ENCODE results near the gene MYPN. TPM values are rescaled to one million over a fixed set of nuclear protein-coding genes. Genes with fewer than 3 reads are reported as not detected.

MYPN gene
- total RNA-seq, 1 experiment from 2014 or later, result not detected

GRCh38 chr10:68251625-68252495, 142.6 kb downstream of the MYPN start:
- Histone ChIP-seq H3K79me1 (ENCODE audit: insufficient read depth, low read depth, low read length, poor library complexity, severe bottlenecking) (no peaks in the 10 kb centered on the region), H2BK15ac (ENCODE audit: low read depth, low read length) (no peak overlapping the region; the same call in 1 of the 2 replicates), H4K91ac (ENCODE audit: insufficient read length, low read depth, low read length) (no peak overlapping the region), H3K27me3 (ENCODE audit: insufficient read depth, low read length) (no peaks in the 10 kb centered on the region), H3K23ac (ENCODE audit: insufficient read length, low read depth, low read length) (no peak overlapping the region), H3K4me2 (ENCODE audit: insufficient read depth, insufficient read length, low read length) (no peak overlapping the region), H3T11ph (ENCODE audit: low read length) (no peak overlapping the region), H4K20me1 (ENCODE audit: control insufficient read depth, insufficient read depth, insufficient read length) (no peaks in the 10 kb centered on the region), H3K18ac (ENCODE audit: insufficient read length, low read depth, low read length) (no peak overlapping the region), H3K14ac (ENCODE audit: insufficient read depth, low read length) (no peak overlapping the region), H3K23me2 (ENCODE audit: insufficient read length, low read depth, low read length, poor library complexity, severe bottlenecking) (no peaks in the 10 kb centered on the region), H4K8ac (replicated peaks; ENCODE audit: insufficient read length, low read depth, low read length) (no peak overlapping the region), H3K9me3 (ENCODE audit: control insufficient read depth, low read depth, low read length) (no peaks in the 10 kb centered on the region), H3K79me2 (ENCODE audit: insufficient read depth, low read length) (no peaks in the 10 kb centered on the region), H2AK5ac (ENCODE audit: insufficient read length, low read length) (no peak overlapping the region), H3K27ac (ENCODE audit: insufficient read length, low read depth, low read length) (no peak overlapping the region), H3K4me1 (ENCODE audit: insufficient read depth, low read length) (peaks cover 3% of the 10 kb centered on the region), H4K5ac (ENCODE audit: insufficient read length, low read depth, low read length) (no peak overlapping the region), H2BK5ac (ENCODE audit: insufficient read length, low read length) (no peak overlapping the region), H2BK20ac (ENCODE audit: low read depth, low read length, poor library complexity, severe bottlenecking) (no peak overlapping the region), H2AFZ (ENCODE audit: low read length) (no peak overlapping the region), H2BK120ac (ENCODE audit: low read depth, low read length, poor library complexity, severe bottlenecking) (no peak overlapping the region), H3K9ac (ENCODE audit: extremely low read depth, insufficient read length, low read length) (no peak overlapping the region), H2BK12ac (ENCODE audit: insufficient read length, low read depth, low read length) (no peak overlapping the region), H3K4ac (ENCODE audit: low read depth, low read length) (no peak overlapping the region), H3K56ac (ENCODE audit: insufficient read length, low read depth, low read length) (no peak overlapping the region)
- H3K27ac Mint-ChIP-seq, result no peak overlapping the region
- no peak overlapping the region for H3K4me3 Mint-ChIP-seq
- no peaks in the 10 kb centered on the region for H3K36me3 Mint-ChIP-seq (ENCODE audit: insufficient read depth in 1 of 3, low read depth in 3 of 3)
- WGBS (ENCODE audit: extremely low coverage, insufficient read length, low lambda C conversion rate), result no CpG with 5 or more reads among the region's 5 CpGs
- peaks cover 15 to 22% of the 10 kb centered on the region in 2 experiments for H3K4me1 Mint-ChIP-seq
- H3K9me3 Mint-ChIP-seq, result no peaks in the 10 kb centered on the region
- H3K27me3 Mint-ChIP-seq (ENCODE audit: low read depth), result peaks cover 61% of the 10 kb centered on the region
- DNase-seq, result no peak
- TF ChIP-seq CTCF (conservative IDR thresholded peaks at IDR 0.05), result no peak

All from H9 (cell line).